GM18507 (cell line): ENCODE measurements around the gene PPP1R15A.
"Not testable (repeated sequence)": the region's sequence is repeated elsewhere in the genome, so short reads cannot be mapped to it uniquely, and the experiment has no call there.

Experiments
- DNase-seq: peaks from one replicate; pipeline ENCODE4 v3.0.0; 2011; ENCODE audit warnings: low read depth; ENCODE audit not compliant: insufficient read length; ENCODE audit errors: extremely low spot score
- FAIRE-seq: peaks from 2 replicates; lab custom pipeline; 2011; peaks lifted over from hg19 to GRCh38; lab: Jason Lieb, UNC

PPP1R15A gene

DNA sequence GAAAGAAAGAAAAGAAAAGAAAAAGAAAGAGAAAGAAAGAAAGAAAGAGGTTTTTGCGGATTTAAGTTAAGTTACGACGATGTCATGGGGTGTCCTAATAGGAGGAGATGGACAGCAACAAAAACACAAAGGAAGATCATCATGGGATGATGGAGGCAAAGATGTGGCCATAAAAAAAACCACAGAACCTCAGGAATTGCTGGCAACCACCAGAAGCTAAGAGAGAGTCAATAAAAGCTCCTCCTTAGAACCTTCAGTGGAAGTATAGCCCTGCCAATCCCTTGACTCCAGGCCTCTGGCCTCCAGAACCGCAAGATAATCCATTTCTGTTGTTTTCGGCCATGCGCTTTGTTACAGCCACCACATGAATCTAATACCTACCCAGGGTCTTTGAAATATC is 15.3 kb upstream of the PPP1R15A start:
- DNase-seq (no peak), FAIRE-seq (no peak)

DNA sequence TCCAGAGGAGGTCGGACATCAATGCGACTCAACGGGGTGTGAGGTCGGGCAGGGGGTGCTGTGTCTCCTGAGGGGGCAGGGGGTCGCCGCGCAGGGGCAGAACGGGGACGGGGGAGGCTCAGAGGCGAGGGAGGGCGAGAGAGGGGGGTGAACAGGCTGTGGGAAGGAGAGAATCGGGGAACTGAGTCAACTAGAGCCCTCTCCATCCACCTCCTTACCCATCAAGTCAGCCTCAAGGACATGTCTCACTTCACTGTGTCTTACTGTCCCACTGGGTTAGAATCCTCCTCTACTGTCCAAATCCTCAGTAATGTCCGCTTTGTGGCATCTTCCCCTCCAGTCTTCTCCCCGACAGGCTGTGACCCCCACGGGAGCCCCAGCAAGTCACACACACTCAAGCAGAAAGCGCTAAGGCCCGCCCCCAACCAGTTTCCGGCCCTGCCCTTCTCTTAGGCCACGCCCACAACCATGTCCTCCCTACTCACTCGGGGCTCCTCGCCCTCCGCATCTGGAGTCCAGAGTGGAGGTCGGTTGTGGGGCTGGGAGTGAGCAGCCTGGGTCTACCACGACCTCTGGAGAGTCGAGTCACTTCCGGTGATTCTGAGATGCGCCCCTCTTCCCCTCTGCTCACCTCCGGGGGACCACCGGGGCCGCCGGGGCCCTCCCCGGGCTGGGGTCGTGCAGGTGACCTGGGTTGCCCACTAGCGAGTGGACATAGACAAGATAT is 13.1 kb upstream of the PPP1R15A start:
- DNase-seq = no peak
- peak; percentile 51 for FAIRE-seq

DNA sequence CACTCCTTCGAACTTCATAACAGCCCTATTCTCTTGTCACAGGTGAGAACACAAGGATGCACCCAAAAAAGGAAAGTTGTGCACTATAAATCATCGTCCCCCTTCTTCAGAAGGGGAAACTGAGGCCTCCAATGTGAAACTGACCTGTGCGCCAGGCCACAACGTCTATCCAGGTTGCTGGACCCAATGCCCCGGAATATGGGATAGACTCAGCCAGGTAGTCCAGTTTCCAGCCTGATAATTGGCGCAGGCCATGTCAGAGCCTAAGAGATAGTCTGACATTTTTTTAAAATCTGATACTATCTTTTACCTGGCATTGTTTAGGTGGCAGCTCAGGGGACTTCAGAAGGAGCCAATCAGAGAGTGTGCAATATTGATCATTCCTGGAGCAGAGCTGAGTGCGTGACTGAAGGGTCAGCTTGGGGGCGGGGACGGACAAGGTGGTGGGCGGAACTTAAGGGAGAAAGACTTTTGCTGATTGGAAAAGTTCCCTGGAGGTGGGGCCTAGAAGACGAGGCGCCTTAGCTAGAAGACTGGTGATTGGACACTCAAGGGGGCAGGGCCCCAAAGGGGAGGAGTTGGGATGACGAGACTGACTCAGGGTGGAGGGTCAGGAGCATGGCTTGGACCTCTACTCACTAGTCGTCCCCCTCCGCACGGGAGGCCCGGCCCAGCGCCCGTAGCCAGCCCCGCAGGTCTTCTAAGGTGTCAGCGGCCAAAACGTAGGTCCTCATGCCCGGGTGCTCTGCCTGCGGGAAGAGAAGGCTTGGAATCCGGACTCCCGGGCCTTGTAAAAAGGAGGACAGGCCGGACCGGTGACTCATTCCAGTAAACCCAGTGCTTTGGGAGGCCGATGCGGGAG is 12.3 kb upstream of the PPP1R15A start:
- FAIRE-seq (peak; percentile 81), DNase-seq (peak; percentile 52)

DNA sequence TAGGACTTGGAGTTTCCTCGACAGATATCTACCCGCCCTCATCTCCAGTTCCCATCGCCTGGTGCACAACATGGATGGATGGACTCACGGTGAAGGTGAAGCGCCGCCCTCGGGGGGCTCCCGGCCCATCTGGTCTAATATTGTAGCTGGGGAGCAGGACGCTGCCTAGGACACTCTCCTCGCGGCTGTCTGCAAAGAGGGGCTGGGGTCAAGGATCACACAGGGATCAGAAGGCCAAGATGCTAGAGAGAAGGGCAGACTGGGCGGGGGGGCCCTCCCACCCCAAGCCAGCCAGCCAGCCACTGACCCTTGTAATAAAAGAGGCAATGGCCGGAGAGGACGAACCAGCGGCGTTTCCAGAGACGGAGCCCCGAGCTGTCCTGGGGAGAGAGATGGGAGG is 10.9 kb upstream of the PPP1R15A start:
- DNase-seq = no peak

DNA sequence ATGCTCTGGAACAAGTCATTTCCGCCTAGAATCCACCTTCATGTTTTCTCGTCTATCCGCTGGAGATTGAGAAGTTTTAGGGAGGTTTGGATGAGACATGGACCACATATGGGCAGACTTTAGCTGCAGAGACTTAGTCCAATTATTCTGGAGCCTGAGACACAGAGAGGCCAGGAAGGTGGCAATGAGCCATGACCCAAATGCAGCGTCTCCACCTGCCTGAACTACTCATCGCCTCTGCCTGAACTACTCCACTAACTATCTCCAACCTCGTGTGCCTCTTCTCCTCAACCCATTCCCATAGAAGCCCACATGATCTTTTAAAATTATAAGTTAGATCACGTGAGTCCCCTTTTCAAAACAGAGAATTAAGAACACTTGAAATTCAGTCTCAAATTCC is 9.4 kb upstream of the PPP1R15A start:
- no peak for FAIRE-seq

More for the DNA sequence above, 10.9 kb upstream of the PPP1R15A start:
- FAIRE-seq = no peak

DNA sequence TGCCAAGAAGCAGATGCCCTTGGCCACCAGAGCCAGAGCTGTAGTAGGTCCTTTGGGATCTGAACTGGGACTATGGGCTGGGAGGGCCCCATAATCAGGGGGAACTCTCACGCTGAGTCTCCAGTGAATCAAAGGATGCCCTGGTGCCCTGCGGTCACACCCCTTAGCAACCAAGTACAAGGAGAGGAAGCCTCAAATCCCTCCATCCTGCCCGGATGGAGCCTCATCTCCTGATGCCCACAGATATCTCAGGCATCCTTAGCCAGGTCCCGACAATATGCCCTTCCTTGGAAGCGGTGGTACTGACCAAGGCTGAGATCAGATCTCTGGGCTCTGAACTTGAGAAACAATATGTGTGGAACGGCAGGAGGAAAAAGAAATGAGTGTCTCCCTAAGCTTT is 5.5 kb upstream of the PPP1R15A start:
- DNase-seq = no peak
- no peak for FAIRE-seq

More for the DNA sequence above, 9.4 kb upstream of the PPP1R15A start:
- DNase-seq = no peak

DNA sequence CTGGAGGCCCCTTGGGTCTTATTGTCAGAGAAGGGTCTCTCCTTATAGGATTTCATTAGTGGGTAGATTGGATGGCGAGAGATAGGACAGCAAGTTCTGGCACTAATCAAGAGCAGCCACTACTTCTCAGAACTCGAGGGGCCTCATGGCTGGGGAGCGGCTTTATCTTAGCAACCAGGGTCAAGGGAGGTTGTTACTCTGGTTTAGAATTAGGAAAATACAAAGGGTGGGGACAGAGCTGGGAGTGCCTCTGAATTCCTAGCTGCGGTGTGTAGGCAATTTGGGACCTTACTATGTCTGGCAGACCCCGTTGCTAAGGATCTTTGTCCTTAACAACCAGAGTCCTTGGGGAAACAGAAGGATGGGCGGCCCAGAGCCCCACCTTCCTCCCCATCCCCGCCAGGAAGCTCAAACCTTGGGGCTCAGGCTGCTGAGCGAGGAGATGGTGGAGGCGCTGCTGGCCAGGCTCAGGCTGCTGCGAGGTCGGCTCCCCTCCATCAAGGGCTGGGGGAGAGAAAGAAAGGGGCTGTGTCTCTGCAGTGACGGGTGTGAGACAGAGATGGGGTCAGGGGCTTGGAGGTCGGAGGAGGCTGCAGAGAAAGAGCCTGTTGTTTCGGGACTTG is 5.0 kb upstream of the PPP1R15A start:
- DNase-seq (no peak), FAIRE-seq (no peak)

DNA sequence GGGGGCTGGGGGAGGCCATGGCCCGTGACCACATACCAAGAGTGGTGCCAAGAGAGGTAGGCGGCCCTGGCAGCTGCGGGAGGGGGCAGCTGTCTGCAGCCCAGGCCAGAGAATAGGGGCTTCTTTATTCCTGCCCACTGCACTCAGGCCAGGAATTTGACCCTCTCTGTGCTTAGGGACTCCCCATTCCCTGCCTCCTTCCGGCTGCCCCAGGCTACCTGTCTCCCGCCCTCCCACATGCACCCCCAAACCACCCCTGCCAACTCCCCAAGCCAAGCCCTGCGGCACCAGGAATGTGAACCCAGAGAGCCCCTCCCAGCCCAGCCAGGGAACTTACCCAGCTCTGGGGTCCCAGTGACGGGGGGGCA is 4.5 kb upstream of the PPP1R15A start:
- DNase-seq (no peak), FAIRE-seq (no peak)

DNA sequence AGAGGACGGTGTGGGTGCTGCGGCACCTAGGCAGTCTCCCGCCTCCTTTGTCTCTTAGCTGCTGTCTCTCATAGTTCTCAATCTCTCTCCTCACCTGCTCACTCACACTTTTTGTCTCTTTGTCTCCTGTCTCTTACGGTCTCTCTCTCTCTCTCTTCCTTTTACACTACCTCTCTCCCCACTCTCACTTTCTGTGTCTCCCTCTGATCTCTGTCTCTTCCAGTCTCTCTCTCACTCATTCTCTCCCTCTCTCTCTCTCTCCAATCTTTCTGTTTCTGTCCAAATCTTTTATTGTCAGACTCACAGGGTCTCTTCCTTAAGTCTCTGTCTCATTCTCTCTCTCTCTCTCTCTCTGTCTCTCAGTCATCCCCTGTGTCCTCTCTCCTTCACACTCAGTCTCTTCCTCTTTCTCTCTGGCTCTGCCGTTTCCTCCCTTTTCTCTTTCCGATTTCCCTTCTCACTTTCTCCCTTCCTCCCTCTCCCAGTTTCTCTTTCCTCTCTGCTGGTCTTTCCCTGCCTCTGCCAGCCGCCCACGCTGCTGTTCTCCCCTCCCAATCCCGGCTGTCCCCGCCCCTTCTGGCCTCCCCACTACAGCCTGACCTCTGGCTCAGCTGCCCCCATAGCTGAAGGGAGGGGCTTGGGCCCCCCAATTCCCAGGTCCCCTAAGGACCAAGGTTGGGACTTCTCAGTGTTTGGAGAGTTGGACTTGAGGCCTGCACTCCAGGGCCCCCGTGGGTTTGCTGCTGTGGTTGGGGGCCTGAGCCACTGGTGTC is 3.9 kb upstream of the PPP1R15A start, which contains the start of gene PLEKHA4:
TSS of gene PLEKHA4 (minus strand) at position 504 of the 773 bp plus-strand sequence. CDS start 997 bp downstream, outside the sequence.
- no peak for FAIRE-seq
- DNase-seq = no peak

DNA sequence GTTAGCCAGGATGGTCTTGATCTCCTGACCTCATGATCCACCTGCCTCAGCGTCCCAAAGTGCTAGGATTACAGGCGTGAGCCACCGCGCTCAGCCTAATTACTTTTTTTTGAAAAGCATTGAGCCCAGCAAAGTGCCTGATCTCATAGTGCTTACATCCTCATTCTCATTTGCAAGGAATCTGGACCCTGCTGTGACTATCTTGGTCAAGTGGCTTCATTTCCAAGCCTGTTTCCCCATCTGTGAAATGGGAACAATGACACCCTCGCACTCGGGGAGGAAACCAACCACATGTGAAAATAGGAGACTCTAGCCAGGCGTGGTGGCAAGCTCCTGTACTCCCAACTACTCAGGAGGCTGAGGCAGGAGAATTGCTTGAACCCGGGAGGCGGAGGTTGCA is 2.2 kb upstream of the PPP1R15A start:
- DNase-seq (no peak), FAIRE-seq (no peak)

DNA sequence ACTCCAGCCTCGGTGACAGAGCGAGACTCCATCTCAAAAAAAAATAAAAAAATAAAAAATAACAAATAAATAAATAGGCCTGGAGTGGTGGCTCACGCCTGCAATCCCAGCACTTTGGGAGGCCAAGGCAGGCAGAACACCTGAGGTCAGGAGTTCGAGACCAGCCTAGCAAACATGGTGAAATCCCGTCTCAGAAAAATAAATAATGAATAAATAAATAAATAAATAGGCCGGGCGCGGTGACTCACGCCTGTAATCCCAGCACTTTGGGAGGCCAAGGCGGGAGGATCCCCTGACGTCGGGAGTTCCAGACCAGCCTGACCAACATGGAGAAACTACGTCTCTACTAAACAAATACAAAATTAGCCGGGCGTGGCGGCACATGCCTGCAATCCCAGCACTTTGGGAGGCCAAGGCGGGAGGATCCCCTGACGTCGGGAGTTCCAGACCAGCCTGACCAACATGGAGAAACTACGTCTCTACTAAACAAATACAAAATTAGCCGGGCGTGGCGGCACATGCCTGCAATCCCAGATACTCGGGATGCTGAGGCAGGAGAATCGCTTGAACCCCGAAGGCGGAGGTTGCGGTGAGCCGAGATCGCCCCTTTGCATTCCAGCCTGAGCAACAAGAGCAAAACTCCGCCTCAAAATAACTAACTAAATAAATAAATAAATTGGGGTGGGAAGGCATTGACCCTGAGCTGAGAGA is 595 bp upstream of the PPP1R15A start:
- not testable (repeated sequence) for FAIRE-seq

DNA sequence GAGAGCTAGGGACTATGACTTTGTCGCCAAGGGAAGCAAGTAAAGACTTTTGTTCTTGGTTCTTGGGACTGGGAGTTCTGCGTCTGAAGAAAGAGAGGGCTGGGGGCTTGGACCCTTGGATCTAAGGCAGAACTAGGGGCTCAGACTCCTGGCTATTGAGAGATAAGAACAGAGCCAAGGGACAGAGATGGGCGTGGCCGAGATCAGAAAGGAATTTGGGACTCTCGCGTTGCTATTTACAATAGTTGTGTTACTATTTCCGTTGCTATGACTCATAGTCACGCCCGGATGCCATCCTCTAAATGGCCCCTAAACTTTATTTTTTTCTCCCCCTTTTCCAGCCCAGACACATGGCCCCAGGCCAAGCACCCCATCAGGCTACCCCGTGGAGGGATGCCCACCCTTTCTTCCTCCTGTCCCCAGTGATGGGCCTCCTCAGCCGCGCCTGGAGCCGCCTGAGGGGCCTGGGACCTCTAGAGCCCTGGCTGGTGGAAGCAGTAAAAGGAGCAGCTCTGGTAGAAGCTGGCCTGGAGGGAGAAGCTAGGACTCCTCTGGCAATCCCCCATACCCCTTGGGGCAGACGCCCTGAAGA is 759 bp downstream of the PPP1R15A start:
- FAIRE-seq (peak; percentile 72), DNase-seq (no peak)

More for the DNA sequence above, 595 bp upstream of the PPP1R15A start:
- not testable (repeated sequence) for DNase-seq

DNA sequence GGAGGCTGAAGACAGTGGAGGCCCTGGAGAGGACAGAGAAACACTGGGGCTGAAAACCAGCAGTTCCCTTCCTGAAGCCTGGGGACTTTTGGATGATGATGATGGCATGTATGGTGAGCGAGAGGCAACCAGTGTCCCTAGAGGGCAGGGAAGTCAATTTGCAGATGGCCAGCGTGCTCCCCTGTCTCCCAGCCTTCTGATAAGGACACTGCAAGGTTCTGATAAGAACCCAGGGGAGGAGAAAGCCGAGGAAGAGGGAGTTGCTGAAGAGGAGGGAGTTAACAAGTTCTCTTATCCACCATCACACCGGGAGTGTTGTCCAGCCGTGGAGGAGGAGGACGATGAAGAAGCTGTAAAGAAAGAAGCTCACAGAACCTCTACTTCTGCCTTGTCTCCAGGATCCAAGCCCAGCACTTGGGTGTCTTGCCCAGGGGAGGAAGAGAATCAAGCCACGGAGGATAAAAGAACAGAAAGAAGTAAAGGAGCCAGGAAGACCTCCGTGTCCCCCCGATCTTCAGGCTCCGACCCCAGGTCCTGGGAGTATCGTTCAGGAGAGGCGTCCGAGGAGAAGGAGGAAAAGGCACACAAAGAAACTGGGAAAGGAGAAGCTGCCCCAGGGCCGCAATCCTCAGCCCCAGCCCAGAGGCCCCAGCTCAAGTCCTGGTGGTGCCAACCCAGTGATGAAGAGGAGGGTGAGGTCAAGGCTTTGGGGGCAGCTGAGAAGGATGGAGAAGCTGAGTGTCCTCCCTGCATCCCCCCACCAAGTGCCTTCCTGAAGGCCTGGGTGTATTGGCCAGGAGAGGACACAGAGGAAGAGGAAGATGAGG is 1.5 kb downstream of the PPP1R15A start:
- no peak for DNase-seq
- FAIRE-seq = no peak

DNA sequence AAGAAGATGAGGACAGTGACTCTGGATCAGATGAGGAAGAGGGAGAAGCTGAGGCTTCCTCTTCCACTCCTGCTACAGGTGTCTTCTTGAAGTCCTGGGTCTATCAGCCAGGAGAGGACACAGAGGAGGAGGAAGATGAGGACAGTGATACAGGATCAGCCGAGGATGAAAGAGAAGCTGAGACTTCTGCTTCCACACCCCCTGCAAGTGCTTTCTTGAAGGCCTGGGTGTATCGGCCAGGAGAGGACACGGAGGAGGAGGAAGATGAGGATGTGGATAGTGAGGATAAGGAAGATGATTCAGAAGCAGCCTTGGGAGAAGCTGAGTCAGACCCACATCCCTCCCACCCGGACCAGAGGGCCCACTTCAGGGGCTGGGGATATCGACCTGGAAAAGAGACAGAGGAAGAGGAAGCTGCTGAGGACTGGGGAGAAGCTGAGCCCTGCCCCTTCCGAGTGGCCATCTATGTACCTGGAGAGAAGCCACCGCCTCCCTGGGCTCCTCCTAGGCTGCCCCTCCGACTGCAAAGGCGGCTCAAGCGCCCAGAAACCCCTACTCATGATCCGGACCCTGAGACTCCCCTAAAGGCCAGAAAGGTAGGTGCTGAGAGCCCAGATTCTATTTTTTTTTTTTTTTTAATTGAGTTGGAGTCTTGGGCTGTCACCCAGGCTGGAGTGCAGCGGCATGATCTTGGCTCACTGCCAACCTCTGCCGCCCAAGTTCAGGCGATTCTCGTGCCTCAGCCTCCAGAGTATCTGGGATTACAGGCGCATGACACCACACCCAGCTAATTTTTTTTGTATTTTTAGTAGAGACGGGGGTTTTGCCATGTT is 2.3 kb downstream of the PPP1R15A start:
- FAIRE-seq = no peak

DNA sequence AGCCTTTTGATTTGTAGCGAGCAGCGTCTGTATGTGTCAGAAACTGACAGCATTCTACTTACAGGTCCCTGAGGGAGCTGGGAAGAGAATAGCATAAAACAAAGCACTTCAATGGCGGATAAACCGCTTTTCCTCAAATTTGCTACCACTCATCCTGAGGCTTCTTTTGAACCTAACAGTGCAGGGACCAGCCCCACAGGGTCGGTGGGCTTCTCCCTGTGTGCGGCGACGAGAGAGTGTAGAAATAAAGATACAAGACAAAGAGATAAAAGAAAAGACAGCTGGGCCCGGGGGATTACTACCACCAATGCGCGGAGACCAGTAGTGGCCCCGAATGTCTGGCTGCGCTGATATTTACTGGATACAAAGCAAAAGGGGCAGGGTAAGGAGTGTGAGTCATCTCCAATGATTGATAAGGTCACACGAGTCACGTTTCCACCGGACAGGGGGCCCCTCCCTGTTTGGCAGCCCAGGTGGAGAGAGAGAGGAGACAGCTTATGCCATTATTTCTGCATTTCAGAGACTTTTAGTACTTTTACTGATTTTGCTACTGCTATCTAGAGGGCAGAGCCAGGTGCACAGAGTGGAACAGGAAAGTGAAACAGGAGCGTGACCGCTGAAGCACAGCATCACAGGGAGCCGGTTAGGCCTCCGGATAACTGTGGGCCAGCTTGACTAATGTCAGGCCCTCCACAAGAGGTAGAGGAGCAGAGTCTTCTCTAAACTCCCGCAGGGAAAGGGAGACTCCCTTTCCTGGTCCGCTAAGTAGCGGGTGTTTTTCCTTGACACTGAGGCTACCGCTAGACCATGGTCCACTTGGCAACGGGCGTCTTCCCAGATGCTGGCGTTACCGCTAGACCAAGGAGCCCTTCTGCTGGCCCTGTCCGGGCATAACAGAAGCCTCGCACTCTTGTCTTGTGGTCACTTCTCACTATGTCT is 4.1 kb downstream of the PPP1R15A start:
- not testable (repeated sequence) for DNase-seq
- peak; percentile 83 for FAIRE-seq

More for the DNA sequence above, 2.3 kb downstream of the PPP1R15A start:
- no peak for DNase-seq

DNA sequence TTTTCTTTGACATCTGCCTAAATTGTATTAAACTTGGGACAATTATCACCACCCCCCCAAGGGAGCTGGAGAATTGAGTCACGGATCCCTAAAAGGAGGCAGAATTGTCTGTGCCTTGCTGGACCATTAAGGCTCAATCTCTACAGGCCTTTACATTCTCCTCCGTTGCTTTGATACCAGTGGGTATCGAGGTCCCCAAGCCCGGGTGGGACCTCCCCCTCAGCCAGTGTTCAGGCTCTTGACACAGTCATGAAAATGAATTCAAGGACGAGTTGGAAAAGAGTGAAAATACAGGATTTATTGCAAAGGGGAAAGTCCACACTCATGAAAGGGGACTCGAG is 5.6 kb downstream of the PPP1R15A start:
- no peak for DNase-seq
- no peak for FAIRE-seq
